ENCODE results near the gene ISCU.

Gene ISCU

DNA sequence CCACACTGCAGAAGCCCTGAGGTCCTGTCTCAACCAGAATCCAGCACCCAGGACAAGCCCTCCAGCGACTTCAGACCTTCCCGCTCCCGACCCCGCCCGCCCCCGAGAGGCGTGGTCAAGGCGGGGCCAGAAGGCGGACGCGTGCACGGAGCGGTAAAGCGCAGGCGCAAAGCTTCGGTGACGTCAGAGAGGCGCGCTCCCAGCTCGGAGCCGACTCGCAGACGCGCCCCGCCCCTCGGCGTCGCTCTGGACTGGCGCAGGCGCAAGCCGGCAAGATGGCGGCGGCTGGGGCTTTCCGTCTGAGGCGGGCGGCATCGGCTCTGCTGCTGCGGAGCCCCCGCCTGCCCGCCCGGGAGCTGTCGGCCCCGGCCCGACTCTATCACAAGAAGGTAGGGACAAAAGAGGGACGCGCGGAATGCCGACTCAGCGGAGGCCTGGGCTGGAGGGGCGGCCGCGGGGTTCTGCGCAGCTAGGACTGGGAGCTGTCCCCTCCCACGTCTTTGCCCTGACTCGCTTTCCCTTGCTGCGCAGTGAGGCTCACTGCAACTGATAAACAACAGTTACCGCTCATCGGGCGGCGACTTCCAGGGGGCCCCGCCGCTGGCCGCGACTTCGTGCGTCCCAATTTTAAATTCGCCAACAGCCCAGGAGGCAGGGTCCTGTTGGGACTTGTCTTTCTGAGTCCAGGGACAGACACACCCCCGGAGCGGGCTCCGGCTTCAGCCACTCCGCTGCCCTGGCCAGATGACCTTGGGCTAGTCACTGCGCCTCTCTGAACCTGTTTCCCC, at the start of gene ISCU:
Gene ISCU (plus strand): TSS at position 249 of the 788 bp plus-strand sequence. CDS start 27 bp downstream, at position 276.
- peak; percentile 99 for DNase-seq

DNA sequence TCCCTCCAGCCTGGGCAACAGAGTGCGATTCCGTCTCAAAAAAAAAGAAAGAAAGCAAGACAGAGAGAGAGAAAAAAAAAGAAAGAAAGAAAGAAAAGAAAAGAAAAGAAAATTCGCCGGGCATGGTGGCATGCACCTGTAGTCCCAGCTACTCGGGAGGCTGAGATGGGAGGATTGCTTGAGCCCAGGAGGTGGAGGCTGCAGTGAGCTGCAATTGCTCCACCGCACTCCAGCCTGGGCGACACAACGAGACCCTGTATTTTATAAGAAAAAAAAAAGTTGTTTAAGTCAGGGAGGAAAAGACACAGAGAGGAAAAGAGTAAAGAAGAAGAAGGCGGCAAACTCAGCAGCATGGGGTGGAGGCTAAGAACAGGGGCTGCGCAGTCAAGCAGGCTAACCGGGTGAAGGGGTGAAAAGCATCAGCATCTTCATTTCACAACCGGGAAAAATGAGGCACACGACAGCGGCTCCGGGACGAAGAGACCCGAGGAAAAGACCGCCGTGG, 47.9 kb upstream of the ISCU start:
- no peak for DNase-seq

DNA sequence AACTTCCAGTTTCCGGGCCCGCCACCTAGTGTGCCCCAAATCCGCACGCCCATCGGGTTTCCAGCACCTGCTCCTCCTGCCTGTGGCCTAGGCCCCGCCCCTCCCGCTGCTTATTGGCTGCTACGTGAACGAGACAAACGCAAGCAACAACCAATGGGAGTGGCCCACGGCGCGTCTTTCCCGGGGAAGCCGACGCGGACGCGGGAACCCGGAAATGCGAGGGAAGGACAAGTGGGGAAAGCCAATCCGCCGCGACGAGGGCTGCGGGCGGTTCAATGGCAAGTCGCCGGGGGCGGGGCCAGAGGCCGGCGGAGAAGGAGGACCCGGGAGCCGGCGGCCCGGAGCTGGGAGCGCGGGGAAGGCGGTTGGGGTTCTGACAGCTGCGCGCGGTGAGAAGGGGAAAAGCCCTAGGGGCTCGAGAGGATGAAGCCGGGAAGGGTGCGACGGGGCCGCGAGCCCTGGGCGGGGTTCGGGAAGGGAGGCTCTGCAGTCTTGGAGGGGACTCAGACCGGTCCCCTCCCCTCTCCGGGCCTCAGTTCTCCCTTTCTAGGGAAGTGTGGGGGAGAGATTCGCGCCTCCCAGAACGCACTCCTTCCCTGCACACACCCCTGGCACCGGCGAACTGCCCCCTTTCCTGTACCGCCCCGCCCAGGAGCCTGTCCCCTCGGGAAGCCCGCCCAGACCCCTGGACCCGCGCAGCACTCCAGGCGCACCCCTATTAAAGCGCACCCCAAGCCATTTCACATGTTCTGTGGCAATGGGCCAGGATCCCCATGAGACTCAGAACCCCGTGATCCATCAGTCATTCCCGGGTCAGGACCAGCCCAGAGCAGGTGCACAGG, 47.2 kb upstream of the ISCU start, which contains the start of gene FICD:
Gene FICD (plus strand): TSS at position 305 of the 842 bp plus-strand sequence. CDS start 1,696 bp downstream, outside the sequence.
- peak; percentile 100 for DNase-seq

DNA sequence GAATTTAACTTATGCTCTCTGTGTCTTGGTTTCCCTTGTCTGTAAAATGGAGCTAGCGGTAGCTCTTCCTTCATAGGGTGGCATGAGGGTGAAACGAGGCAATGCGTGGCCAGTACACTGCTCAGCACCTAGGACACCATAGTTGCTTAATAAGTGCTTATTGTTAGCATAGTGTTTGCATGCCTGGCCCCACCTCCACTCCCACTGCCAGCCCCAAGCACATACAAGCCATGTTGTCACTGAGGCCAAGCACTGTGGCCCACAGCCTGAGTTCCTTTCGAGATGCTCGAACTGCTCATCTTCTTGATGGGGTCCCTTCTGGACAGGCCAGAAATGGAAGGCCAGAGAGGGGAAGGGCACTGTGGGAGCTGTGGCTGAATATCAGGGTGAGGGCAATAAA, 46.5 kb upstream of the ISCU start:
- DNase-seq = no peak

DNA sequence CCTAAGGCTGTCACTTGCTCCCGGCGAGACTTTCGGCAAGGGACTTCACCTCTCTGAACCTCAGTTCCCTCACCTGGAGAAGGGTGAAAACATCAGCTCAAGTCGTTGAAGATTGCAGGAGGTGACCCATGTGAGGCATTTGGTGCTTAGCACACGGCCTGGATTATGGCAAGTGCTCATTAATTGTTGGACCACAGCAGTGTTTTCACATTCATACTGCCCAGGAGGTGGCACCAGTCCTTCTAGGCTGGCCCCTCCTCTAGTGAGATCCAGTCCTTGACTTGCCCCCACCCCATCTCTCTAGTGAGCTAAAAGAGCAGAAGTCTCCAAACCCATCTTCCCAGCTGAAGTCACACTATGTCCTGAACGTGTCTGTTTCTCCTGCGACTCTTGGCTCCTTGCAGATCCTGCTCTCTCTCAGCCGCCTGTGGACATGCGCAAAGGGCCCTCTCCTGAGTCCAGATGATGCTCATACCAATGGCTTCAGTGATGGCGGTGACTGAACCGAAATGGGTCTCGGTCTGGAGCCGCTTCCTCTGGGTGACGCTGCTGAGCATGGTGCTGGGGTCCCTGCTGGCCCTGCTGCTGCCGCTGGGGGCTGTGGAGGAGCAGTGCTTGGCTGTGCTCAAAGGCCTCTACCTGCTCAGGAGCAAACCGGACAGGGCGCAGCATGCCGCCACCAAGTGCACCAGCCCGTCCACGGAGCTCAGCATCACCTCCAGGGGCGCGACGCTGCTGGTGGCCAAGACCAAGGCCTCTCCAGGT, 45.7 kb upstream of the ISCU start:
- DNase-seq = no peak

- no peak for DNase-seq
Observed at GRCh38 chr12:108517288-108518100, 44.9 kb upstream of the ISCU start.

- DNase-seq = no peak
Observed at GRCh38 chr12:108518101-108518715, 44.2 kb upstream of the ISCU start.

DNA sequence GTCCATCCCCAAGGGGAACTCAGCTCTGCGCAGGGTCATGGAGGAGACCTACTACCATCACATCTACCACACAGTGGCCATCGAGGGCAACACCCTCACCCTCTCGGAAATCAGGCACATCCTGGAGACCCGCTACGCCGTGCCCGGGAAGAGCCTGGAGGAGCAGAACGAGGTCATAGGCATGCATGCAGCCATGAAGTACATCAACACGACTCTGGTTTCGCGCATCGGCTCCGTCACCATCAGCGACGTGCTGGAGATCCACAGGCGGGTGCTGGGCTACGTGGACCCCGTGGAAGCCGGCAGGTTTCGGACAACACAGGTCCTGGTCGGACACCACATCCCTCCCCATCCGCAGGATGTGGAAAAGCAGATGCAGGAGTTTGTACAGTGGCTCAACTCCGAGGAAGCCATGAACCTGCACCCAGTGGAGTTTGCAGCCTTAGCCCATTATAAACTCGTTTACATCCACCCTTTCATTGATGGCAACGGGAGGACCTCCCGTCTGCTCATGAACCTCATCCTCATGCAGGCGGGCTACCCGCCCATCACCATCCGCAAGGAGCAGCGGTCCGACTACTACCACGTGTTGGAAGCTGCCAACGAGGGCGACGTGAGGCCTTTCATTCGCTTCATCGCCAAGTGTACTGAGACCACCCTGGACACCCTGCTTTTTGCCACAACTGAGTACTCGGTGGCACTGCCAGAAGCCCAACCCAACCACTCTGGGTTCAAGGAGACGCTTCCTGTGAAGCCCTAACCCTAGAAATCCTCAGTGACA, 43.5 kb upstream of the ISCU start:
- DNase-seq = no peak

GRCh38 chr12:108519558-108519957, 42.8 kb upstream of the ISCU start:
- DNase-seq = peak; percentile 17

GRCh38 chr12:108523365-108523764, 39.0 kb upstream of the ISCU start:
- no peak for DNase-seq

DNA sequence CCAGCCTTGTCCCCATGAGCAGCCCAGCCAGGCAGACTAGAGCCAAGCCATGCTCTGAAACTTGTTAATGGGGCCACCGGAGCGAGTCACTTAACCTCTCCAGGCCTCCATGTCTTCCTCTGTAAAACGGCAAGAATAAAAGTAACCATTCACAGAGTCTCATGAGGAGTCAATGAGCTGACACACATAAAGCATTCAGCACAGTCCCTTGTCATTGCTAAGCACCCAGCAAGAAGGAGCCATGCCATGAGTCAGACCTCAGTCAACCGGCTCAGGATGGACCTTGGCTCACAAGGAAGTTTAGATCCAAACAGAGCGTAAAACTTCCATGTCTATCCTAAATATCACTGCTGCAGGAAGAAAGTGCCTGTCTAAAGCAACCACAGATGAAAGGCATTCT, 36.7 kb upstream of the ISCU start:
- DNase-seq = no peak

DNA sequence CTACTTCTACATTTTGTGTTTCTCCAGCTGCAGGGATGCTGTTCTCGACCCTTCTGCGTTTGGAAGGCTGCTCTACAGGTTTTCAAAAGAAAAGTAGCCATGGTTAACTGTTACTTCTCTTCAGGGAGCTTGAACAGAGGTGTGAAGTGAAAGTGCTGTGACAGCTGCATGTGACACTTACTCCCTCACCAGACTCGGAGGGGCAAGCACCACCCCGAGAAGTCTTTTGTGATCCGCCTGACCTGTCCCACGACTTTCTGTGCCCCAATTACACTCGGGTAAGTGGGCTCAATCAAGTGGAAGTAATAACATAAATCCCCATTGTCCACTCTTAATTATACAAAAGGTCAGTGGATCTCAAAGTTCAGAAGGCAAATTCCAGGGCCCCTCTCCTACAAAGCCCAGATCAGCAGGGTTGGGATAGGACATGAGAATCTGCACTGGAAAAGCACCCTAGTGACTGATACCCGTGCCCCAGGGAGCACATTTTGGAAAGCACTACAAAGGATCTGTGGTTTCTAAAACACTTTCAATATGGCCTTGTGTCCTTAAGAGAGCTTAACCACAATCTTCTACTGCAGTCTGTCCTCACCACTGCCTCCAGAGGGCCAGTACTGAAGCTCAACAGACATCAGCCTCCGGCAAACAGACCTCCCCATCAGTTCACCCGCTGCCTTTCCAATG, 35.8 kb upstream of the ISCU start:
- no peak for DNase-seq

DNA sequence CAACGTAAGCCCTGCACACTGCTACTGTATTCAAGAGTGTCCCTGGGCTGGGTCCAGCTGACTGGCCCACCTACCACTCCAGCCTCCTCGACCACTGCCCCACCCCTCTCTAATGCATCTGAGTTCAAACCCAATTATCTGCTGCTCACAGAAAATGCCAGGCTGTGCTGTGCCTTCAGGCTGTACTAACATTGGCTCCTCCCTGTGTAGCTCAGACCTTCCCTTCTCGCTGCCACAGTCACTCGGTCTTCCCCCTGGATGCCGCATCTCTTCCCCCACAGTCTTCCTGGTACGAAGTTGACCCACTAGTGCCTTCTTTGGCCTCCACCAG, 35.3 kb upstream of the ISCU start:
- DNase-seq = no peak

DNA sequence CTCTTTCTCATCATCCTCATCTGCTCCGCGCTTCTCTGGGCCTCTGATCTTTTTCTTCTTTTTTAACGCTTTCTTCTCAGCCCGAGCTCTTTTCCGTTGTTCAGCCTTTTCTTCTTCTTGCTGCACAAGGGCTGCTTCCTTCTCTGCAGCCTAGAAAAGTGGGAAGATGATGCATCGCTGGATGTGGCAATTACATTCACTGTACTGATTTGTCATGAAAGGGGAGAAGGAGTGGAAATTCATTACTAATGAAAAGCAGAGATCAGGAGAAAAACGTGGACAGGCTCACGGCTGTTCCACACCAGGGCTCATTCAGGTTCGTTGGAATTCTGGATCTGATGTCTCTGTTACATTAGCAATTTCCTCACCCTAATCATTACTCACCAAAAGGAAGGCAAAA, 32.2 kb upstream of the ISCU start:
- DNase-seq = no peak

- DNase-seq = no peak
Observed at GRCh38 chr12:108531929-108532848, 30.2 kb upstream of the ISCU start.

DNA sequence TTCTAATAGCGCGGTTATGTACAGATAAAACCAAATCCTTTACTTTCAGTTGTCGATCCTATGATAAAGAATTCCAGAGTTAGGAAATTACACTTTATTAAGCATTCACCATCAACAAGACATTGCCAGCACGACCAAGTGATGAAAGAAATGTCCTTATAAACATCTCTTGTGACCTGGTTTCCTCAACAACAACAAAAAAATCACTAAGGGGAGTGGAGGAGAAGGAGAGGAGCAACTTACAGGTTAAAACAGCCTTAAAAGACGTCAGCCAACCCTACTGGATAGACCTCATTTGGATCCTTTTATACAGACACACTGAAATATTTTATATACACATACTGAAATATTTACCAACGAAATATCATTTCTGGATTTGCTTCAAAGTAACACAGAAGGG, 24.2 kb upstream of the ISCU start:
- no peak for DNase-seq

DNA sequence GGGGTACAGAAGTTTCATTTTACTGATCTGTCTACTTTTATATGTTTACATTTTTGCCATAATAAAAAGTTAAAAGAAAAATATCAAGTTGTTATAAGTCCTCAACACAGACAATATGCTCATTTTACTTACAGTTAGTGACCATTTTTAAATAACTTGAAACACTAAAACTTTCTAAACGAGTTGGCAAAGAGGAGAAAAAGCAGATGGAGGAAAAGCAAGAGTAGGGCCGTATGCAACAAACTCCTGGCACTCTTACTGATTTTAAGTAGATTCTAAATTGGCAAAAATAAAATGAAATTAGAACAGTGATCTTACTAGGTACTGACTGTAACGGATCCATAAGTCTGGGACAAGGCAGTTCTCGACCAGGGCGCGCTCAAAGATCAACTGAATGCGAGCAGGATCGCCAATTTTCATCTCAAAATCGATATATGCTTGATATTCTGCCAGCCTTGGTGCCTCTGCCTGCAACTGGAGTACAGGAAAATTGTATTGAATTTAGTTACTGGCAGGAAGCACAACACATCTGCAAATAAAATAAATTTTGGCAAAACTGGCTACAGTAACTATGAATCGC, 23.7 kb upstream of the ISCU start:
- no peak for DNase-seq

GRCh38 chr12:108542320-108542719, 20.1 kb upstream of the ISCU start:
- no peak for DNase-seq

DNA sequence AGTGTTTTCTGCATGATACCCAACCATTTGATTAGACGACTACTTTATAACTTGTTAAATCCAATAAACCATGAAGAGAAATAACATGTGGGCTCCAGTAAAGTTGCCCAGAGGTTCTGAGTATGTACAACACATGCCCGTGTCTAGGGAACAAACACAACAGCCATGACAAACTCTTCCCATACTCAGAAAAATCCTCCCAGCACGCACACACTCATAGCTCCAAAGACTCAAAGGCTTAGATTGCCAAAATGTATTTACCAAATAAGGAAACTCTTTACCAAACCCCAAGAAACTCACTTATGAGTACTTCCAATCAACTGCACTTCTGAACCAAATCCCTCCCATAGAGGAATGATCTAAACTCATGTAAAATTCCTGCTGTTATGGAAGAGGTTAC, 18.7 kb upstream of the ISCU start:
- no peak for DNase-seq
